Fibroblast of the conjunctiva (primary cell): ENCODE data around the gene CSRNP3.

ENCODE experiments used
- DNase-seq: peaks from one replicate; pipeline ENCODE4 v3.0.0-alpha.2; 2010; ENCODE audit warnings: low read depth

CSRNP3 gene

DNA sequence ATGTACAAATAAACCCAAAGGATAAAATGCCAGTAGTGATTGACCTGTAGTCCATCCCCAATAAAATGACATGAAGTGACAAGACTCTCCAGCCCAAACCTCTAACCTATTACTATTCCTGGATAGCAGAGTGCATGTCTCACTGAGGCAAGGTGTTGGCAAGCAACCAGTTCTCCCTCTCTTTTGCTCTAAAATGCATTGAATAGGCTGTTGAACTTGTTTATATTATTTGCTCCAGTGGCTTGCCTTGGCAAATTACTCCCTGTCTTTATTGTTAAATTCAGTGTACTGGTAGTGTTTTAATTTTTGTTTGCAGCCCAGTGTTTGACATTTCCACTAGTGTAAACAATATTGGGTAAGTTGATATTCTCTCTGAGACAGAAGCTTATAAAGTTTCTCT, 70.5 kb downstream of the CSRNP3 start:
- DNase-seq: no peak

DNA sequence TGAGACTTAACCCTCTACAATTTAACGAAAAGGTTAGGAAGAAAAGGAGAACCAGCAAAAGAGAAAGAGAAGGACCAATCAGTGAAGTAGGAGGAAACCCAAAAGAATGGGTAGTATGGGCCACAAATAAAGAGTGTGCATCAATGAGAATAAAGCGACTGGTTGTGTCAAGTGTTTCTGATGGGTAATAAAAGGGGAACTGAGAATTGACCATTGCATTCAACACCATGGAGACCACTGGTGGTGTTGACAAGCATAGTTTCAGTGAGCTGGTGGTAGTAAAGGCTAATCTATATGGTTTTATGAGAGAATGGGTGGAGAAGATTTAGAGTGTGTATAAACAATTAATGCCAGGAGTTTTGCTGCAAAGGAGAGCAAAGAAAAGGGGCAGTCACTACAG, 75.4 kb downstream of the CSRNP3 start:
- no peak for DNase-seq

DNA sequence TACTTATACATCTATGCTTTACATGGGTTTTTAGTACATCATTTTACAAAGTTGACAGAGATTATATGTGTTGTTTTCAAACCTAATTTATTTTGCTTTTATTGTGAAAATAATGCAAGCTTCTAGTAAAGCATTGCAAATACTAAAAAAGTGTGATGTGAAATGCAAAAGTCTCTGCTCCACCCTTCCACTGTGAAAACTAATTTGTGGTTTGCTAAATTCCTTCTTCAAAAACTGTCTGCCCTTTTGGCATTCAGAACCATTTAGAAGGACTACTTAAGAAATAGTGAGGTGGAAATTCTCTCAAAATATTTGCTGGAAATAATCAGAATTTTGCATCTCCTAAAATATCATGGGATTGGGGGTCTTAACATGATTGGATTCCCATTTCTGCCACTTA, 78.4 kb downstream of the CSRNP3 start:
- DNase-seq: no peak

DNA sequence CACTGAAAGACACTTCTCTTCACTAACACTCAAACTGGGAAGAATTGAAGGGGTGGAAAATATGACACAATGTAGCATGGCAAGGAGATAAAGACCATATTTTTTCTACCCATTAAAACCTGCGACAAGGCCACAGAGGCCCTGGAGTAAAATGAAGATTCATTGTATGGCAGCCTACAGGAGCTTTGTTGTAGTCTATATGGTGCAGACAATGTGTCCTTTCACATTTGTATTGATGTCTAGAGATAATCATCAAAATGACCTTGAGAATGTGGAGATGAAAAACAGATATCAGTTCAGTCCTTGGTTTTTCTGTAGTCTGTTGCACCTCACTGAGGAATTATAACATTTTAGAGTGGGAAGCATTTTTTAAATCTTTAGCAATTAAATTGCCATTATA, 80.1 kb downstream of the CSRNP3 start:
- DNase-seq: no peak

DNA sequence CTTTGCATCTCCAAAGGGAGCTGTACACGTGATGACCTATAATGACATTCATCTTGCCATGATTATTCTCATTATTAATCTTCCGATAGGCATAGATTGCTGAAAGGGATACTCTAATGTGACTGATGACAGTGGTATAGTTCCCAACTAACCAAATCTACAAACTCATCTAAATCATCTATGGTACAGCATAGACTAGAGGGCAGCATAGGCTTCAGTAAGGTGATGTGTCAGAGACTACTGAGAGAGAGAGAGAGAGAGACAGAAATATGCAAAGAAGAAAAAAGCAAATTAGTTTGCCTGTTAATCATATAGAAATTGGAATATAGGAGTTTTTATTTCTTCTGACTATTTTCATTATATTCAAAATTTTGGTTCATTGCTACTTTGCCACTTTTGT, 89.3 kb downstream of the CSRNP3 start:
- DNase-seq: no peak

DNA sequence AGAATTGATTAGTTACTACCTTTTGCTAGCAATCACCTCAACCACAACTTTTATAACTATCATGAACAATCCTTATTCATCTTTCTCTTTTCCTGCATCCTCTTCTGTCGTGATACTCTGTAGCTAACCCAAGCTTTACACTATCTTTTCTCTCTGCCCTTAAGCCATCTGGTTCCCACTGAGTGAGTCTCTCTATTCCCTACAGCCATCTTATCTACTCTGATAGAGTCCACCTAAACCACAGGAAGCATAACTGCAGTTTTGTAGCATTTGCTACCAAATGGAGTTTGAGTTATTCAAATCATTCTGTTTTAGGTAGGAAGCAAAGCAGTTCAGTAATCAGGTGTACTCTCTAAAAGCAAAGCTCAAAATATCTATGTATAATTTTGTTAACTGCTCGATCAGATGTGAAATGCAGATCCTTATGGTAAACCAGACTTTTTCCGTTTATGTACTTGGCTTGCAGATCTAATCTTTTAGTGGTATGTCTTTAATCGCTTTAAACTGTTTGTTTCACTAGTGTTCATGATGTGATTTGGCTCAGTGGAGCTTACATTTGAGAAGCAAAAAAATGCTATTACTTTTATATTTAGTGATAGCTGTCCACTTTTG, 91.0 kb downstream of the CSRNP3 start:
- DNase-seq: no peak

DNA sequence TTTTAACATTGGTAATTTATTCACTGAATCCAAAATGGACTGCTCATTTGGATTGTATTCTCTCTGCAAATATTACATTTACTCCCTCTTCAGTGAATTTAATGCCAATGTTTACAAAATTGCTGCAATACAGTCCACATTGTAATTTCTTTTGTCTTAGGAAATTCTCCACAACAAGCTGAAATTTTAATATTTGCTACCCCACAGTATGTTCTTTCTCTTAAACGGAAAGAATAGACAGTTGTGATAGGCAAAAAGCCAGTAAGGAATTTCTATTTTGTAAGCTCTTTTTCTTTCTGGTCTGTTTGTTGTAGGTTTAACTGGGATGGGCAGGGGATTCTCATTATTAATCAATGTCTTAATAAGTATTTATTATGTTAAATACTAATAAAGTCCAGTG, 92.0 kb downstream of the CSRNP3 start:
- no peak for DNase-seq

DNA sequence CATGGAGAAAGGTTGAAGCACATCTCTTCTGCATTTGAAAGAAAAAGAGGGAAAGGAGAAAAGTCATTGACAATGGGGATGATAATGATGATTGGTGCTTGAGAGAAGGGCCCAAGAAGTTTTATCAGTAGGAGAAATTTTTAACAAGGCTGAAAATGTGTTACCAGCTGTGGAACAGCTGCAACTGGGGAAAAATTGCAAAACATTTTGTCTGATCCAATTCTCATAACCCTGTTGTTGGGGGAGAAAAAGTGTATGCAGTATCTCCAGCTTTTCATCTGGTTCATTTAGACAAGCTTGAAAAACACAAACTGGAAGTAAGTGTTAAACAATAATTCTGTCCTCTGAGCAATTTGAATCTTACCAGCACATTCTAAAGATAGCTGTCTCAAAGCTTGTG, 92.7 kb downstream of the CSRNP3 start:
- no peak for DNase-seq

DNA sequence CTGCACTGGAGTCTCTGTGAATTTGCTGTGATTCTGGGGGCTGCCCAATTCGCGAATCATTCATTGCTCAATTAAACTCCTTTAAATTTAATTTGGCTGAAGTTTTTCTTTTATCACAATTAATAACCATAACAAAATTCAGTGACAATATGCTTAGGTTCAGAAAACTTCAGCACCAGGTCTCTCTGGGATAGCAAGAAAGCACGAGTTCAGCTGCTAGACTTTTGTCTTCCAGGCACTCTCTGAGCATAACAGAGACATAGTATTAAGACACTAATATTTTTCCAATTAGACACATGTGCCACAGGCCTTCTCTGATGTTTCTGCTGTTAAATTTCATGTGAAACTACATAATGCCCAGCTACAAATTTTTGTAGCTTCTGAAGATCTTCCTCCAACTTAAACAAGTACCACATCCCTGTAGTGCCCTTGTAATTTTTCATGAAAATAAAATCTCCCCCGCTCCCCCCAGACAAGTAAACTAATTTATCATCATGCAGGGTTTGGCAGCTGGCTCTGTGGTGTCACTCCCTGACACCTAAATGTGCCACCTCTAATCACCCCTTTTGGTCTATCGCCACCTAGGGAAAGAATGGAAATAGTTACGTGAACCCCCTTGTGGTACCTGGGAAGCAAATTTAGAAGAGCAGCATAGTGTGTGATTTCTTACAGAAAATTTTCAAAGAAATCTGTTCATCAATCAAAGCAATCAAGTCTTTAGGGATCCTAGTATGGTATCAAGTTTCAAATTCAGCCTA, 94.1 kb downstream of the CSRNP3 start:
- DNase-seq: no peak

DNA sequence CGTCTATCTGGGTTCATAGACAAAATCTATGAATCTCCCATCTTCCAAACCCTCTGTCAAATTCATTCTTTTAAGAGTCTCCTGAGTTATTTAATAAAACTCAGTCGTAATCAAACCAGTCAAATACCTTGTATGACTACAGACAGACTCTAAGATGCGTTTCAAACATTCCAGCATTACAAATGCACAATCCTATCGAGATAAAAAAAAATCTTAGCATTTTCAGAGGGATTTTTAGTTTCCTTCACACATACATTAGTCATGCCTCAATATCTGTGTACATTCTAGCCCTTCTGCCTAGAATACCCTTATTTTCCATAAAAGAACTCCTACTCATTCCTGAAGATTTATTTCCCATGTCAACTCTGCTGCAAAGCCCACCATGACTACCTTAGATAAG, 96.5 kb downstream of the CSRNP3 start:
- DNase-seq: no peak

DNA sequence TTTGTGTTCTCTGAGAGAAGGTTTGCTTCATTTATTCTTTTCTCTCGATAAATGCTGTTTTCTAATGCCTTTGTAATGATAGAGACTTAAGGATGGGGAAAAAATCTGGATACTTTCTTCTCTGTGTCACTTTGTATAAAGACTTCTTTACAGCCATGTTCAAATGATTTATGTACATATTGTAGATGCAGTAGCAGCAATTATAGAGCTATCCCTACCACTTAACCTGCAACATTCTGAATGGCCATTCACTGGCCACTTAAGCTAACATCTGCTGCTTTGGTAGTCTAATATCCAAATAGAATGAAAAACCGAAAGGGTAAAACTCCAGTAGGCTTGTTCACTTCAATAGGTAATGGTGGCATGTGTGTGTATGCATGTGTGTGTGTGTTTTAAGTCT, 97.8 kb downstream of the CSRNP3 start:
- no peak for DNase-seq

DNA sequence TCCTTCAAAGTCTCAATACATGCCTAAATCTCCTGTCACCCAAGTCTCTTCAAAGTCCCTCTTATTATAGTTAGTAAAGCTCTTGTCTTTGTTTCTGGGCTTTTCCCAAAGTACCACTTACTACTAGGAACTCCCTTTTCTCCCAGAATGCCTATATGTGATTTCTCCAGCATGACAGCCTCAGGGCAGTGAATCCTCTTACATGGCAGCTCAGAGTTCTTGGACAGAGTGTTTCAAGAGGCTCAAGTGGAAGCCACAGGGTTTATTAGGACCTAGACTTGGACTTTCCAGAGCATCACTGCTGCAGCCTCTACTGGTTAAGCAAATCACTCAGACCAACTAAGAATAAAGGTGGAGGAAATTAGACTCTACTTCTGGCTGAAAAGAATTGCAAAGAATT, 98.9 kb downstream of the CSRNP3 start:
- DNase-seq: no peak

DNA sequence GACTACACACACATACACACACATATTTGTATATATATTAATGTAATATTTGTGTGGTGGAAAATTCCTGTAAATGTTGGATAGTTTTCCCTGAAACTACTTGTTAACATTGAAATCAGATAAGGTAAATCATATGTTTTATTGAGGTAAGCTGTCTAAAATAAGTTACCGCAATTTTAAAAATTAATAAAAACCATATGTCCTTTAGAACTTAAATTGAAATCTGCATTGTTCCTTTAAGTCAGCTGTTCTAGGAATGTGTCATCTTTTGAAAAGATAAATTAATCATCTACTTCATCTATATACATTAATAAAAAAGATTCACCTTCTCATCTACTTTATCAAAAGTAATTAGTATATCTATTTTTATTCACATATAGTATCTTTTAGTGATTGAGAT, 102.0 kb downstream of the CSRNP3 start:
- DNase-seq: no peak

DNA sequence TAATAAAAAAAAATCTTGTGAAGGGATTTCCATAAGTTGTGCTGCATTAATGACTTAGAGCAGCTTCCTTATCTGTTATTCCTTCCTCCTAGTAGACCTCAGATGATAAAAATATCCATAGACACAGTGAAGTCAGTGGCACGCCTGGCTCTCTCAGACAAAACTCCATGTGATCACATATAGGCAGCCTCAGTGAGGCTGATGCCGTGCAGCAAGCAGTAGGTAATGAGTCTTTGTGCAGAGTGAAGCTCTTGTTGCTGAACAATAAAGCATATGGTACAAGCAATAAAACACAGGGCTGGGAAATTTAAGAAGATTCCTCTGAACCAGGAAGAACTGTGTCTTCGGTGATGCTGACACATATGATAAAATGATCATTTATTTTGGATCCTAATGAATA, 102.7 kb downstream of the CSRNP3 start:
- no peak for DNase-seq

DNA sequence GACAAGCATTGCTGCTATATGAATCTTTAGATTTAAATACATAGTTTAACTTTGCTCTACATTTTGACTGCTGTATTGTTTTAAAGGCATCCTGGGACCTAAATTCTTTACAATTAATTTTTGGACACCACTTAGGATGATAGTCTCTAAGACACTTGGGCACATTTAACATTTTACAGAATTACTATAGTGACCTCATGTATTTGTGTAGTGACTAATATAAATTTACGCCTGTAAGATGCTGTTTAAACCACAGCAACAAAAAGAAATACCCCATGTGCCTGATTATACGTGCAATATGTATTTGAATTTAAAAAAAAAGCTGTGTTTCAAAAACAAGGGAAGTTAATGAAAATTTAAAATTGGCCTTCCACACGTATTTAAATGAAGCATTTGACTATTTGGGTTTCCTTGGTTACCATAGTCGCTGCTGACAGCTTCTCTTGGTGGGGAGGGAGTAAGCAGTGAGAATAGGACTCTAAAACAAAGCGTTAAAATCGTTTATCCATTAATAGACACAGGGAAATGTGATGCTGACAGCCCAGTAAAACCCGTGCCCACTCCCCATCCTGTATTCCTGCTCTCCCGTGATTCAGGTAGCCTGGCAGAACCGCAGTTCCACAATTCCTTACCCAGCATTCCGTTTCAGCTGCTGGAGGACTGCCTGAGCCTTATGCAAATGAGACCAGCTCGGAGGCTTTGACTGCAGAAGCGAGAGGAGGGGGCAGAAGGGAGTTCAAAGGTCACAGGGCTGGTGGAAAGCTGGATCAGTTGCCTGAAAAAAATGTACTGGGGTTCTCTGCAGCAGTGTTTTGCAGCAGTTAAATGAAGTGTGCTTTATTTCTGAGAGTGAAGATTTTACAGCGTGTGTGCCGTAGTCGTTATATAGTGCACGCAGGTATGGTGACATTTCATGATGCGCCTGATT, 104.3 kb downstream of the CSRNP3 start:
- no peak for DNase-seq

DNA sequence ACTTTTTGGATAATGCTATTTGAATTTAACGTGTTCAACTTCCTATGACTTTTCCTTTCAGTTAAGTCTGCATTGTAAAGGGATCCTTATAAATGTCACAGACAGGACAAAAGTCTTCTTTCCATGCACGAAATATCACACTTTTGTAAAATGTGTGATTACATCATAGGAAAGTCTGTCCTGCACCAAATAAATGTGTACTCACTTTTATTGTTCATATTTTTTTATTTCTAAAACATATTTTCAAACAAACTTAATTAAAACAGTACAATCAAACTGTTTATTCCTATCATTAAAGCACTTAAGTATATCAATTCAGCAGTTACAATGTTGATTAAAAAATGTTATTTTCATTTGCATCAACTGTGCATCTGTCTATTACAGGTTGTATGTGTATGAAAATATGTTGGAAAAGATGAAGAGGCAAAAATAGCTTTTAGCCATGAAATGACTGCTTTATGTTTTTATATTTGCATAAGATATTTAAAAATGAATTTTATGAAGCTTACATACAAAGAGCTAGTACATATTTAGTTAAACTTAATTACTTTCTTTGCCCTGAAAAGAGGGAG, 105.6 kb downstream of the CSRNP3 start:
- DNase-seq: no peak

DNA sequence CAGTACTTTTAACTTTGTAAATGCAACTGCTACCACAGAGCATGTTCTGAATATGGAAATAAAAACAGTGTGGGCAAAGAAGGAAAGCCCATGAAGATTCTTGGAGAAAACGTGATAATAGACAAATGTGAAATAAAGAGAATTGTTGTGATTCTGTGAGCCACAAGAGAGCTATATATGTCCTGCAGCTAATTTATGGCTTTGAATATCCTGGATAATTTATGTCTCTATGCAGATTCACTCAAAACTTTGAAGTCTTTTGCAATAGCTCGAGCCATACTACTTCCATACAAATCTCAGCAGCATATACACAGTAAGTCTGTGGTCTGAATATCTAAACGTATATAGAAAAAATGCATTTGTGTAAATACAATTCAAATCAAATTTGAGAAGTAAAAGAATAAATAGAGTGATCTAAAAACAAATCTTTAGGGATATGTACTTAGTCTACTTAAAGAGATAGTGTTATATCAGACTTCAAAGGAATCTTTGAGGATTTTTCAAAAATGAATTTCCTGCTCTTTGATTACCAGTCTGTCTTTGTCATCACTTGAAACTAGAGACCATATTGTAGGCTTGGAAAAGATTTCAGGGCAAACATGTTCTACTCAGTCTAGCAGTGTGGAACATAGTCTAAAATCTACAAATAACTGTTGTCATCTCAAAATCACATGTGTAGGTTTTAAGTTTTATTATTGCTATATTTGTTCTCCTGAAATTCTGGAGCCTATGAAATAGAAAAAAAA, 107.1 kb downstream of the CSRNP3 start:
- DNase-seq: no peak

DNA sequence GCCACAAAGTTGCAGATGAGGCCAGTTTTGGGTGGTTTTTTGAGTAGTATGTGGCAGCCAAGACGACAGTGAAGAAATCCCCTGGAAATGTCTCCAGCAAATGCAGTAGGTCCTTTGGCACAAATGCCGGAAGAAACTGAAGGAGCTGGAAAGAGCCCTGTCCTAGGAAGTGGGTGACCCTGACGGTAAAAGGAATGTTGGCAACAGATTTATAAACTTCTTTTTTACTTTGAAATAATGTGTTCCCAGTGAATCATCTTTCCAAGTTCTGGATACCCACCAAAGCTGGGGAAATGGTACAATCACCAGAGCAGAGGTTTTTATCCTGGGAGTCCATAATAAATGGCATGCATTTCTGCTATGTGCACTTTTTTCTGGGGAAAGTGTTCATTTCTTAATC, 112.9 kb downstream of the CSRNP3 start:
- DNase-seq: no peak

DNA sequence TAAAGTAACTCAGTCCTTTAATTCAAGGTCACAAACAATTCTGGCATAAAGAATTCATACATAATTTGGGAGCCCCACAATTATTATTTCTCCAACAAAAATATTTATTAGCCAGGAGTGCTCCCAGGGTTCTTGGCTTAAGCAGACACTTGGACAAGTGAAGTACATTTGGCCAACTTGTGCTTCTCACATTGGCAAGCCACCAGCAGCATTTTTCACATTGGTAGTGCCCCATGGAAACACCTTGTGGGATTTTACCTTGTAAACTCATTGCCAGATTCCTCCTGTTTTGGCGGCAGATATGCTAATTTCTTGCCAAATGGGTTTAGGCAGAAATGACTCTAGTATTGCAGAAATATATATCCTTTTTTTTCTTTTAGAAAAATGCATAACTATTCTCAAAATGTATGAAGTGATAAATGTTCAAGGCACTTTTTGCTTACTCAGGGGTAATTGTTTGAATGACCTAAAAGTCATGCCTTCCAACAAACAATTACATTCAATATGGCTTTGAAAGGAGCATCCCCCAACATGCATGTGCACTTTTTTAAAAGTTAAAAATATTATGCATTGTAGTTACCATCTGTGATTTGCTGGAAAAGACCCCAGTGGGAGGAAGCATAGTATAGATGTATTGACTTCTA, 113.5 kb downstream of the CSRNP3 start:
- no peak for DNase-seq

DNA sequence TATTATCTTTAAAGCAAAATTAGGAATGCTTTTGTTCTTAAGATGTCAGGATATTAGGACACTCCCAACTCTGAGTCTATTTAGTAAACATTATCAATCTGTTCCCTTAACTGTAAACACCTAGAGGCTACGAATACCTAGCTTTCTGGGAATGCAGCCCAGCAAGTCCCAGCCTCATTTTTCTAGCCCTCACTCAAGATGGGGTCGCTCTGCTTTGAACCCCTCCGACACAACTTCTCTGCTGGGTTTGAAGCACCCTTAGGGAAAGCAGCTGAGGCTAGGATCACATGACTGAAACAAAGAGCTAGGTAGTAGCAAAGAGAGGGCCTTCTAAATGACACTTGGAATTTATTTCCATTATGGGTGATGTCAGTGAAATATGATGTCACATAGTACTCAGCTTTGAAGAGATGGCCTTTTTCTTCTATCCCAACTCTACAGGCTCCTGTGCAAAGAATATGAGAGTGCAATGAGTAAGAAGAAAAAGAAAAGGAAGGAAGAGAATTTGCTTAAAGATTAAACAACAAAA, 114.7 kb downstream of the CSRNP3 start:
- DNase-seq: no peak

DNA sequence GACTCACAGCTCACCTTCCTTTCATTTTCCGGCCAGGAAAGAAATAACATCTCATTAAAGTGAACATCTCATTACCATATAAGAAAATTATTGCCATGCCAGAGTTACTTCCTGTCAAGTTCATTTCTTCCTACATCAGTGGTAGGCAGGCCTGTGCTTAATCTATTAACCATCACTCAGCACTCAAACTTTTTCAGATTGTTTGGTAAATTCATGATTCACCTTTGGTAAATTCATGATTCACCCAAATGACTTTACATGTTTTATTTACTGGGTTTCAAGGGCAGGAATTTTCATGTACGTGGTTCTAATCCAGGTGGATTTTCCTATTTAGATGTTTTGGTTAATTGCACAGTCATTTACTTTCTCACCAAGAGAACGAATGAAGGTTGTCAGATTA, 116.5 kb downstream of the CSRNP3 start:
- no peak for DNase-seq
